Kasumi-1 (cell line): ENCODE data around the gene GPR4.

Experiments
- DNase-seq, 2 experiments: peaks; one replicate each; lab custom pipeline; 2025; lab: John Stamatoyannopoulos, UW

The GPR4 gene

GRCh38 chr19:45547965-45548609 is 53.9 kb downstream of the GPR4 start:
- no peak for DNase-seq

- DNase-seq: no peak
These were observed 54.7 kb downstream of the GPR4 start for GRCh38 chr19:45547211-45547770.

- DNase-seq: no peak
These were observed 59.8 kb downstream of the GPR4 start for GRCh38 chr19:45542234-45542668.
